ENCODE data around the gene CLDN34.

The CLDN34 gene

DNA sequence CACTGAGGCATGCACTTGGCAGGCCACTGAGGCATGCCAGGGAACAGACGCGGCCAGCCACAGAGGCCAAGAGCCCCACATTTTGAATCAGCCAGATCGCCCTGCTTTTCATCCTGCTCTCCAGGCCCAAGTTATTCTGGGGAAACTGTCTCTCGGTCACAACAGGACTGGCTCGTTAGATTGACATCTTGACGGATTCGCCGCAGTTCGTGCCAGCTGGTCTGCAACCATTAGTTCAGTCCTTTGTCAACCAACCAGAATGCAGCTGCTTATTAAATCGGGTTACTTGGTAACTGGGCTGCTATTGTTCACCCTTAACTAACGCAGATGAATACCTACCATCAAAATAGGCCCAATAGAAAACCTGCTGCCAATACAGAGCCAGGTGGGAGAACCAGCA is 16.7 kb downstream of the CLDN34 start:
- H3K9ac ChIP-seq (ENCODE audit: low read length), result no peak overlapping the region
- H3K36me3 ChIP-seq (ENCODE audit: control insufficient read depth, insufficient read depth, low read length), result no peaks in the 10 kb centered on the region
- no peak overlapping the region for H3K4me3 ChIP-seq (ENCODE audit: low read length)
- H3K27ac ChIP-seq (ENCODE audit: low read depth, low read length), result no peak overlapping the region
- H3K4me1 ChIP-seq (ENCODE audit: control insufficient read depth, insufficient read depth, low read length), result no peaks in the 10 kb centered on the region
- H3K27me3 ChIP-seq (ENCODE audit: control insufficient read depth, insufficient read depth, low read length), result no peaks in the 10 kb centered on the region

DNA sequence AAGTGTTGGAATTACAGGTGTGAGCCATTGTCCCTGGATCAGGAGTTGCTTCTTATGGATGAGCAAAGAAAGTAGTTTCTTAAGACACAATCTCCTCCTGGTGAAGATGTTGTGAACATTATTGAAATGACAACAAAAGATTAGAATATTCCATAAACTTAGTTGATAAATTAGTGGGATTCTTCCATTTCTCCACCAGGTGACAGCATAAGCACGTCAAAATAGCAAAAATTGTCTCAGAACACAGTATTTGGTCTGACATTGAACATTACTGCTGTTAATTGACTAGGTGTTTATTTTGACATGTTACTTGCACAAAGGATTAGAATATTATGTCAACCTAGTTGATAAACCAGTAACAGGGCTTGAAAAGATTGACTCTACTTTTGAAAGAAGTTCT is 21.6 kb downstream of the CLDN34 start:
- Histone ChIP-seq H3K4me1 (ENCODE audit: control insufficient read depth, insufficient read depth, low read length) (no peaks in the 10 kb centered on the region), H3K27me3 (ENCODE audit: control insufficient read depth, insufficient read depth, low read length) (no peaks in the 10 kb centered on the region), H3K4me3 (ENCODE audit: low read length) (no peak overlapping the region), H3K36me3 (ENCODE audit: control insufficient read depth, insufficient read depth, low read length) (no peaks in the 10 kb centered on the region), H3K9ac (ENCODE audit: low read length) (no peak overlapping the region), H3K27ac (ENCODE audit: low read depth, low read length) (no peak overlapping the region)

DNA sequence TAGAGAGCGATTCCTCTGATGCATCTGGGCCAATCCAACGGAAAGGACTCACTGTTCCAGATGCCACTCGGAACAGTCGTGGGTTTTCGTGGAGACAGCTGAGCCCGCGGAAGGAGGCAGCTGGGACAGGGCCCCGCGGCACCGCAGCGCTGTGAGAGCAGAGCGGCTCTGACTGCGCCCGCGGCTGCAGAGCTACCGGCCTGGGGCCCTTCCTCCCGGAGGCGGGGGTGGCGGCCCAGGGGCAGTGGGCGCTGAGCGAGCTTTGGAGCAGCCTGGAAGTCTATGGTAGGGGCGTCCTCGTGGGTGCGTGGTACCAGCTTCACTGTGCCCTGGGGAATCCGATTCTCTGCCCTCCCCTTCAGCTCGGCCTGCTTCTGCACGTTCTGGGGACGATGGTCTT is 24.9 kb downstream of the CLDN34 start:
- no peaks in the 10 kb centered on the region for H3K4me1 ChIP-seq (ENCODE audit: control insufficient read depth, insufficient read depth, low read length)
- H3K27ac ChIP-seq (ENCODE audit: low read depth, low read length), result no peak overlapping the region
- H3K27me3 ChIP-seq (ENCODE audit: control insufficient read depth, insufficient read depth, low read length), result no peaks in the 10 kb centered on the region
- no peak overlapping the region for H3K4me3 ChIP-seq (ENCODE audit: low read length)
- H3K36me3 ChIP-seq (ENCODE audit: control insufficient read depth, insufficient read depth, low read length), result no peaks in the 10 kb centered on the region
- H3K9ac ChIP-seq (ENCODE audit: low read length), result no peak overlapping the region

DNA sequence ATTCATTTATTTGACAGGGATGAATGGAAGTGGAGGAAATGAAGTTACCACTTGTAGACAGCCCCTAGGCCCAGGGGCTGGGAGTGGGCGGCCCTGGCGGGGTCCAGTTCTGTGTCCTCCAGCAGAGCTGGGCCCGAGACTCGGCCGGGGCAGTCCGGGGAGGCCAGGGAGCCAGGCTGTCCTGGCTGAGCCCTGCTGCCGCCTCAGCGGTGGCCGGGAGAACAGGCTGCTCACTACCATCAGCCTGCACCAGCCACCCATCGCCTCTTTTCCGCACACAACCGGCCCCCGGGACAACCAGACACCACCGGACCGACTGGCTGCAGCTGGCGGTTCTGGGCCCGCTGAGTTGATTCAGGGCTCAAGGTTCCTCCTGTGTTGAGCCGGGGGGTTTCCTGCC is 25.6 kb downstream of the CLDN34 start:
- Histone ChIP-seq H3K27ac (ENCODE audit: low read depth, low read length) (no peak overlapping the region), H3K36me3 (ENCODE audit: control insufficient read depth, insufficient read depth, low read length) (no peaks in the 10 kb centered on the region), H3K27me3 (ENCODE audit: control insufficient read depth, insufficient read depth, low read length) (no peaks in the 10 kb centered on the region), H3K4me3 (ENCODE audit: low read length) (no peak overlapping the region), H3K4me1 (ENCODE audit: control insufficient read depth, insufficient read depth, low read length) (no peaks in the 10 kb centered on the region), H3K9ac (ENCODE audit: low read length) (no peak overlapping the region)

DNA sequence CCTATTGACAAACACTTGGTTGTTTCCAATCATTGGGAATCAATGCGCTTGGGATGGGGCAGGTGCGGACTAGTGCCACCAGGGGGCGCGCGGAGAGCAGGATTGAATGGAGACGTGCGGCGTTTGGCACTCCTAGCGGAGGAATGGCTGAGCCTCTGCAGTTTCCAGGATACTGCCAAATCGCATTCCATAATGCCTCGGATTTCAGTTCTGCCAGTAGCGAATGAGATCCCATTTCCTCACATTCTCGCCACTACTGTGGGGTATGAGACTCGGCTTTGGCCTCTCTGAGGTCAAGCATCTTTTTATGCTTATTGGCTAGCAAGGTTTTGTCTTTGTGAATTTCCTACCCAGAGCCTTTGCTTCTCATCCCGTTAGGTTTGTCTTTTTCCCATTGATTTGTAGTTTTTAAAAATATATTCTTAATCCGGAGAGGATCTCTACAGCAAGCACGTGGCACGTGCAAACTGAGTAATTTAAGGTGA is 28.7 kb downstream of the CLDN34 start:
- H3K9ac ChIP-seq (ENCODE audit: low read length), result no peak overlapping the region

DNA sequence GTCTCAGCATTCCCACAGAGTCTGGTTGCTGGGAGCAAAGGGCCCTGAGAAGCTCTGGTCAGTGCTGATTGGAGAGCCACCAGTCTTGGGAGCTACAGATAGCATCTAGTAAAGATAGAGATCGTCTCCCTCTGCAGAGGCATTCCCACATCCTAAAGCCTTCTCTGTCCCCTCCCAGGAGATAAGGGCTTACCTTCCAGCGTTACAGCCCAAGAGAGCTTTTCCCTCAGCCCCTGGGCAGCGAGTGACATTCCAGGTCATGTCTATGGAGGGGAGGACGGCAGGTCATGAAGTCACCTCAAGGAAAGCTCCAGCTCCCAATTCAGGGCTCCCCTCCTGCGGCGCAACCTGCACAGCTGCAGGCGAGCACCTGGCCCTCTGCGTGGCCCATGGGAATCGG is 29.9 kb downstream of the CLDN34 start:
- Histone ChIP-seq H3K27ac (ENCODE audit: low read depth, low read length) (no peak overlapping the region), H3K4me1 (ENCODE audit: control insufficient read depth, insufficient read depth, low read length) (no peaks in the 10 kb centered on the region), H3K9ac (ENCODE audit: low read length) (no peak overlapping the region), H3K36me3 (ENCODE audit: control insufficient read depth, insufficient read depth, low read length) (no peaks in the 10 kb centered on the region), H3K27me3 (ENCODE audit: control insufficient read depth, insufficient read depth, low read length) (no peaks in the 10 kb centered on the region), H3K4me3 (ENCODE audit: low read length) (no peak overlapping the region)

More for the DNA sequence above, 28.7 kb downstream of the CLDN34 start:
- Histone ChIP-seq H3K36me3 (ENCODE audit: control insufficient read depth, insufficient read depth, low read length) (no peaks in the 10 kb centered on the region), H3K4me1 (ENCODE audit: control insufficient read depth, insufficient read depth, low read length) (no peaks in the 10 kb centered on the region), H3K27ac (ENCODE audit: low read depth, low read length) (no peak overlapping the region), H3K27me3 (ENCODE audit: control insufficient read depth, insufficient read depth, low read length) (no peaks in the 10 kb centered on the region), H3K4me3 (ENCODE audit: low read length) (no peak overlapping the region)

DNA sequence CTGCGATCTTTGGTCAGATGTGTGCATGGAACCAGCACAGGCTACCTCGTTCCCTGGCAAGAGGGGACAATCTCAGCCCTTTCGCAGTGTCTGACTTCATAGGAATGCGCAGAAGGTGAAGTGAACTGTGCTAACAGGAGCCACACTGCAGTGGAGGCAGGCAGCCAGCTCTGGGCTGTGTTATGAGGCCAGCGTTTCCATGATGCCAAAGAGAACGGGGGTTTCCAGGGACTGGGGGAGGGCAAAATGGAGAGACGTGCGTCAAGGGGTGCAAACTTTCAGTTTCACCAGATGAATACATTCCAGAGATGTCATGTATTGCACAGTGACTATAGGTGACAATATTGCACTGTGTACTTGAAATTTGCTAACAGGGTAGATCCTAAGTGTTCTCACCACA is 30.4 kb downstream of the CLDN34 start:
- Histone ChIP-seq H3K36me3 (ENCODE audit: control insufficient read depth, insufficient read depth, low read length) (no peaks in the 10 kb centered on the region), H3K4me1 (ENCODE audit: control insufficient read depth, insufficient read depth, low read length) (no peaks in the 10 kb centered on the region), H3K27ac (ENCODE audit: low read depth, low read length) (no peak overlapping the region), H3K4me3 (ENCODE audit: low read length) (no peak overlapping the region), H3K9ac (ENCODE audit: low read length) (no peak overlapping the region), H3K27me3 (ENCODE audit: control insufficient read depth, insufficient read depth, low read length) (no peaks in the 10 kb centered on the region)

DNA sequence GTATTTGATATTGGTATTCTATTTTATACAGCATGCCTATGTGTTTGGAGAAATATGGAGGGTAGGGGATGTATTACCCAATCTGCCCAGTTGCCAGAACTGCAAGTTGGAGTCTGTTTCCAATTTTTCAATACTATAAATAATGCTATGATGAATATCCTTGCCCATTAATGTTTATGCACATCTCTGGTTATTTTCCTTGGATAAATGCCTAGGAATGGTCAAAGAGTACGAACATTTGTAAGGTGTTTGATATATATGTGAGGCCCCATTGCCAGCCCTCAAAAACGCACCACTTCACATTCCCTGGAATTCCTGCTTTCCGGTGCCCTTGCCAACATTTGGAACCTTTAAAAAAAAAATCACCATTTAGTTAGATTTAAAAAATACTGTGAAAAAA is 34.3 kb downstream of the CLDN34 start:
- Histone ChIP-seq H3K27ac (ENCODE audit: low read depth, low read length) (no peak overlapping the region), H3K36me3 (ENCODE audit: control insufficient read depth, insufficient read depth, low read length) (no peaks in the 10 kb centered on the region), H3K4me3 (ENCODE audit: low read length) (no peak overlapping the region), H3K9ac (ENCODE audit: low read length) (no peak overlapping the region), H3K4me1 (ENCODE audit: control insufficient read depth, insufficient read depth, low read length) (no peaks in the 10 kb centered on the region), H3K27me3 (ENCODE audit: control insufficient read depth, insufficient read depth, low read length) (no peaks in the 10 kb centered on the region)

DNA sequence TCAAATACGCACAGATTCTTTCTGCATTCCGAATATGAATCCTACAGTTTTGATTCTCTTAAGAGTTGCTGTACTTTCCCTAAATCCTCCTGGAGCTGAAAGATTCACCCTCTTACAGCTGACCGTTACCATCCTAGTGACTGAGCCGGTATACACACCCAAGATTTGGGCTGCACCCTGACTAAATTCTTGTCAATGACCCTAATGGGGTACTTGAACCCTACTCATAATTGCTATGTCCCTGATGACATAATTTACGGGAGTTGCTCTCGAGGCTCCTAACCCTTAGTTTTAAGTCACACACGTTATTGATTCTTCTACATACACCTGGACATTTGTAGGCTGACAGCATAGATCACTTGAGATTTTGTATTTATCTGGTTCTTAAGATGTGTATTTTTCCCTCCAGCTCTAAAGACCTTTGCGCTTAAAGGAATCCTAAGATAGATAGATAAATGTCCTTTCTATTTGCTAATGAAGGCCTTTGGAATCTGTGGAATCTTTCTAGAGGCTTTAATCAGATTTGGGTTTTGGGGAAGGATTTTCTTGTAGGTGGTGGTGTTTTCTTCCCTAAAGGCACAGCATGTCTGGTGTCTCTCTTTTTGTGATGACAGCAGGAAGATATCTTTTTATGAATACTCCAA is 37.8 kb downstream of the CLDN34 start:
- Histone ChIP-seq H3K27ac (ENCODE audit: low read depth, low read length) (no peak overlapping the region), H3K4me3 (ENCODE audit: low read length) (no peak overlapping the region), H3K36me3 (ENCODE audit: control insufficient read depth, insufficient read depth, low read length) (no peaks in the 10 kb centered on the region), H3K9ac (ENCODE audit: low read length) (no peak overlapping the region), H3K4me1 (ENCODE audit: control insufficient read depth, insufficient read depth, low read length) (peaks cover 2% of the 10 kb centered on the region), H3K27me3 (ENCODE audit: control insufficient read depth, insufficient read depth, low read length) (no peaks in the 10 kb centered on the region)

DNA sequence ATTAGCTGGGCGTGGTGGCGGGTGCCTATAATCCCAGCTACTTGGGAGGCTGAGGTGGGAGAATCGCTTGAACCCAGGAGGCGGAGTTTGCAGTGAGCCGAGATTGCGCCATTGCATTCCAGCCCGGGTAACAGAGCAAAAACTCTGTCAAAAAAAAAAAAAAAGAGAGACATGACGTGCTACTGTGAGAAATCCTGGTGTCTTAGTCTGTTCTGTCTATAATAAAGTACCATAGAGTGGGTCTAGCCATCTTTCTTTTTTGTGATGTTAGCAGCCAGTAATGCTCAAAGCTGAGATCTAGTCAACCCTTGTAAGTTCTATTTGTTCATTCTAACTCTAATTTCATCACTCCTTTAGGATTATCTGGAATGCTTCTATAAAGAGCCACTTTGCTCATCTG is 38.9 kb downstream of the CLDN34 start:
- no peak overlapping the region for H3K27ac ChIP-seq (ENCODE audit: low read depth, low read length)

DNA sequence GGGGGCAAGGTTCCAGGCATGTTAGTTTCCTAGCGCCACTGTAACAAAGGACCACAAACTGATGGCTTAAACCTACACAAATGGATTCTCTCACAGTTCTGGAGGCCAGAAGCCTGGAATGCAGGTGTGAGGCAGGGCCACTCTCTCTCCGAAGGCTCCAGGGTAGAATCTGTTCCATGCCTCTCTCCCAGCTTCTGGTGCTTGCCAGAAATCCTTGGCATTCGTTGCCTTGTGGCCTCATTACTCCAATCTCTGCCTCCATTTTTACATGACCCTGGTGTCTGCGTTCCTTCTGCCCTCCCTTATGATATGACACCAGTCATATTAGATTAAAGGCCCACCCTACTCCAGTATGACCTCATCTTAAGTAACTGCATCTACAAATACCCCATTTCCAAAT is 39.6 kb downstream of the CLDN34 start:
- no peak overlapping the region for H3K27ac ChIP-seq (ENCODE audit: low read depth, low read length)
- H3K4me3 ChIP-seq (ENCODE audit: low read length), result no peak overlapping the region

More for the DNA sequence above, 38.9 kb downstream of the CLDN34 start:
- H3K4me3 ChIP-seq (ENCODE audit: low read length), result no peak overlapping the region
- no peaks in the 10 kb centered on the region for H3K36me3 ChIP-seq (ENCODE audit: control insufficient read depth, insufficient read depth, low read length)
- H3K27me3 ChIP-seq (ENCODE audit: control insufficient read depth, insufficient read depth, low read length), result no peaks in the 10 kb centered on the region
- H3K9ac ChIP-seq (ENCODE audit: low read length), result no peak overlapping the region
- peaks cover 4% of the 10 kb centered on the region for H3K4me1 ChIP-seq (ENCODE audit: control insufficient read depth, insufficient read depth, low read length)

DNA sequence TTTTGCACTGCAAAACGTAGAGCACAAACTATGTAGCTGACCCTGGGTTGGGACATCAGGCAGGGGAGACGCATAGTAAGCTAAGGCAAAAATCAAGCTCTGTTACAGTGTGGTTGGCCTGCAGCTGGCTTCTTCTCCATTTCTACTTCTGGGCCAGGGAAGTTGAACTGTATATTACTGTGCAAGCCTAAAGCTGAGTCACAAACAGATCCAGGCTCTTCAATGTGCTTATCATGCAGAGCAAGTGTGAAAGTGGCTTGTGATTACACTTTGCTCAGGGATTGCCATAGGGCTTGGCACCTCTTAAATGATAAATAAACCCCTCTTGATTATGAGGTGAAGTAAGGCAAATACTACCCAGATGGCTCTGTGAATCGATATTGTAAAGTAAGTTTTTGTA is 40.5 kb downstream of the CLDN34 start:
- no peak overlapping the region for H3K9ac ChIP-seq (ENCODE audit: low read length)
- peaks cover 4% of the 10 kb centered on the region for H3K4me1 ChIP-seq (ENCODE audit: control insufficient read depth, insufficient read depth, low read length)
- no peaks in the 10 kb centered on the region for H3K36me3 ChIP-seq (ENCODE audit: control insufficient read depth, insufficient read depth, low read length)
- H3K27ac ChIP-seq (ENCODE audit: low read depth, low read length), result no peak overlapping the region
- H3K27me3 ChIP-seq (ENCODE audit: control insufficient read depth, insufficient read depth, low read length), result peaks cover under 1% of the 10 kb centered on the region
- H3K4me3 ChIP-seq (ENCODE audit: low read length), result no peak overlapping the region

More for the DNA sequence above, 39.6 kb downstream of the CLDN34 start:
- Histone ChIP-seq H3K27me3 (ENCODE audit: control insufficient read depth, insufficient read depth, low read length) (no peaks in the 10 kb centered on the region), H3K36me3 (ENCODE audit: control insufficient read depth, insufficient read depth, low read length) (no peaks in the 10 kb centered on the region), H3K9ac (ENCODE audit: low read length) (no peak overlapping the region), H3K4me1 (ENCODE audit: control insufficient read depth, insufficient read depth, low read length) (peaks cover 4% of the 10 kb centered on the region)

DNA sequence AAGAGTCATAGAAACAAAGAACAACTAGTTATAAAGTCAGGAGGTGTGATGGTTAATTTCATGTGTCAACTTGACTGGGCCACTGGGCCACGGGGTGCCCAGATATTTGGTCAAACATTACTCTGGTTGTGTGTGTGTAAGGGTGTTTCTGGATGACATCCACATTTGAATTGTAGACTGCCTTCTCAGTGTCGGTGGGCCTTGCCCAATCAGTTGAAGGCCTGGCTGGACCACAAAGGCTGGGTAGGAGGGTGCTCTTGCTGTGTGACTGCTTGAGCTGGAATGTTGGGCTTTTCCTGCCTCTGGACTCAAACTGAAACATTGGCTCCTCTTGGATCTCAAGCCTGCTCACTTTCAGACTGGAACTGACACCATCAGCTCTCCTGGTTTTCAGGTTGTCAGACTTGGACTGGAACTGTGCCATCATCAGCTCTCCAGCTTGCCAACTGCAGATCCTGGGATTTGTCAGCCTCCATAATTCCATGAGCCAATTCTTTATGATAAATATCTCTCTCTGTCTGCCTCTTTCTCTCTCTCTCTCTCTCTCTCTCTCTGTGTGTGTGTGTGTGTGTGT is 41.4 kb downstream of the CLDN34 start:
- H3K27ac ChIP-seq (ENCODE audit: low read depth, low read length), result peak overlapping the region; percentile 44

More for the DNA sequence above, 41.4 kb downstream of the CLDN34 start:
- H3K4me1 ChIP-seq (ENCODE audit: control insufficient read depth, insufficient read depth, low read length), result peaks cover 4% of the 10 kb centered on the region
- H3K27me3 ChIP-seq (ENCODE audit: control insufficient read depth, insufficient read depth, low read length), result peaks cover 3% of the 10 kb centered on the region
- no peak overlapping the region for H3K4me3 ChIP-seq (ENCODE audit: low read length)
- no peaks in the 10 kb centered on the region for H3K36me3 ChIP-seq (ENCODE audit: control insufficient read depth, insufficient read depth, low read length)
- no peak overlapping the region for H3K9ac ChIP-seq (ENCODE audit: low read length)

Measured in rectal smooth muscle tissue (tissue), 1 donor.